ENCODE measurements around the gene LSS. TPM values are rescaled to one million over a fixed set of nuclear protein-coding genes. Genes with fewer than 3 reads are reported as not detected.

The LSS gene
- total RNA-seq, 1 donor from 2014 or later: 83.2 TPM

GRCh38 chr21:46180778-46181391, 47.7 kb downstream of the LSS start:
- H3K4me2 ChIP-seq (ENCODE audit: low read length): no peak overlapping the region
- no peak overlapping the region for H3K4me3 Mint-ChIP-seq (ENCODE audit: unreplicated experiment)
- no peak for DNase-seq (ENCODE audit: low read depth)
- no peaks in the 10 kb centered on the region for H3K4me1 ChIP-seq (ENCODE audit: insufficient read depth, low read length)
- TF ChIP-seq EZH2 (IDR thresholded peaks at IDR 0.05; ENCODE audit: insufficient read depth, low read length): no peak
- TF ChIP-seq, protein P1, sequence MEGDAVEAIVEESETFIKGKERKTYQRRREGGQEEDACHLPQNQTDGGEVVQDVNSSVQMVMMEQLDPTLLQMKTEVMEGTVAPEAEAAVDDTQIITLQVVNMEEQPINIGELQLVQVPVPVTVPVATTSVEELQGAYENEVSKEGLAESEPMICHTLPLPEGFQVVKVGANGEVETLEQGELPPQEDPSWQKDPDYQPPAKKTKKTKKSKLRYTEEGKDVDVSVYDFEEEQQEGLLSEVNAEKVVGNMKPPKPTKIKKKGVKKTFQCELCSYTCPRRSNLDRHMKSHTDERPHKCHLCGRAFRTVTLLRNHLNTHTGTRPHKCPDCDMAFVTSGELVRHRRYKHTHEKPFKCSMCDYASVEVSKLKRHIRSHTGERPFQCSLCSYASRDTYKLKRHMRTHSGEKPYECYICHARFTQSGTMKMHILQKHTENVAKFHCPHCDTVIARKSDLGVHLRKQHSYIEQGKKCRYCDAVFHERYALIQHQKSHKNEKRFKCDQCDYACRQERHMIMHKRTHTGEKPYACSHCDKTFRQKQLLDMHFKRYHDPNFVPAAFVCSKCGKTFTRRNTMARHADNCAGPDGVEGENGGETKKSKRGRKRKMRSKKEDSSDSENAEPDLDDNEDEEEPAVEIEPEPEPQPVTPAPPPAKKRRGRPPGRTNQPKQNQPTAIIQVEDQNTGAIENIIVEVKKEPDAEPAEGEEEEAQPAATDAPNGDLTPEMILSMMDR (IDR thresholded peaks at IDR 0.05; ENCODE audit: insufficient read depth, low read depth, low read length): no peak
- peaks cover 5% of the 10 kb centered on the region for H3K9me3 Mint-ChIP-seq (ENCODE audit: unreplicated experiment)
- no peak overlapping the region for H2AFZ ChIP-seq (ENCODE audit: low read depth, low read length)
- H3K9me3 ChIP-seq (ENCODE audit: insufficient read depth, low read depth, low read length): no peaks in the 10 kb centered on the region
- no peaks in the 10 kb centered on the region for H3K27me3 Mint-ChIP-seq (ENCODE audit: low read depth, unreplicated experiment)
- peaks cover 4% of the 10 kb centered on the region for H3K36me3 Mint-ChIP-seq (ENCODE audit: low read depth, unreplicated experiment)
- no peaks in the 10 kb centered on the region for H3K79me2 ChIP-seq (ENCODE audit: insufficient read depth, low read length)
- H3K27ac ChIP-seq (ENCODE audit: low read depth, low read length): no peak overlapping the region
- H3K27me3 ChIP-seq (ENCODE audit: insufficient read depth, low read length): no peaks in the 10 kb centered on the region
- H3K27ac Mint-ChIP-seq (ENCODE audit: unreplicated experiment): no peak overlapping the region
- H4K20me1 ChIP-seq (ENCODE audit: insufficient read depth, low read length): no peaks in the 10 kb centered on the region
- no peaks in the 10 kb centered on the region for H3K36me3 ChIP-seq (ENCODE audit: insufficient read depth, low read length)
- H3K9ac ChIP-seq (ENCODE audit: low read length): no peak overlapping the region
- H3K4me3 ChIP-seq (ENCODE audit: insufficient read depth, low read depth, low read length): no peak overlapping the region
- peaks cover 2% of the 10 kb centered on the region for H3K4me1 Mint-ChIP-seq (ENCODE audit: low read depth, unreplicated experiment)
- FAIRE-seq: no peak

DNA sequence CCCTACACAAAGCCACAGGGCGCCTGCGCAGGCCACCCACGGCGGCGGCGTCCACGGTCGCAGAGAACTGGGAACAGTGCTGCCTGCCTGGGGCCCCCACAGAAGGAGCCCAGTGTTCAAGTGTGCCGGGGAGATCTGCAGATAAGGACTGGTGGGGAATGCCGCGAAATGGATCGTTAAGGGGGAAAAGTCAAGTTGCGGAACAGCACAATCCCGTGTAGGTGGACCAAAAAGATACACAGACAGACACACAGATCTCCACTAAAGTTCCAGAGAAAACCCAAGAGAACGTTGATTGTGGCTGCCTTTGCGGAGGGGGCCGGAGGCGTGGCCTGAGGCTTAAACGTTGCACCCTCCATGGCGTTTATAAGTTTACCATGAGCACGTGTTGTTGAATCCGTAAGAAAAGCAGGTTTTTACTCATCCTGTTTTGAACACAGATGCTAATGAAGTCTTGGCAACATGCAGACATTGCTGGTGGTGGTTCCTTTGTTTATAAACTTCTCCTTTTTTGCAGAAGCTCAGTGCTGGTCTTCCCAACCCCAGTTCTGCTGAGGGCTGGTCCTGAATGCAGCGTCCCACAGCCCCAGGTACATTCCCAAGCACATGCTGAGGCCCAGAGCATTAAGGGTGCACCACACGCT, 48.4 kb downstream of the LSS start:
- Histone ChIP-seq H3K4me3 (ENCODE audit: insufficient read depth, low read depth, low read length) (no peak overlapping the region), H4K20me1 (ENCODE audit: insufficient read depth, low read length) (peaks cover 3% of the 10 kb centered on the region), H2AFZ (ENCODE audit: low read depth, low read length) (no peak overlapping the region), H3K9ac (ENCODE audit: low read length) (no peak overlapping the region), H3K79me2 (ENCODE audit: insufficient read depth, low read length) (no peaks in the 10 kb centered on the region), H3K9me3 (ENCODE audit: insufficient read depth, low read depth, low read length) (no peaks in the 10 kb centered on the region), H3K4me2 (ENCODE audit: low read length) (no peak overlapping the region), H3K36me3 (ENCODE audit: insufficient read depth, low read length) (no peaks in the 10 kb centered on the region), H3K4me1 (ENCODE audit: insufficient read depth, low read length) (no peaks in the 10 kb centered on the region), H3K27ac (ENCODE audit: low read depth, low read length) (no peak overlapping the region), H3K27me3 (ENCODE audit: insufficient read depth, low read length) (no peaks in the 10 kb centered on the region)
- FAIRE-seq: no peak
- Mint-ChIP-seq H3K36me3 (ENCODE audit: low read depth, unreplicated experiment) (peaks cover 4% of the 10 kb centered on the region), H3K9me3 (ENCODE audit: unreplicated experiment) (peaks cover 10% of the 10 kb centered on the region), H3K4me1 (ENCODE audit: low read depth, unreplicated experiment) (peaks cover 2% of the 10 kb centered on the region), H3K27ac (ENCODE audit: unreplicated experiment) (no peak overlapping the region), H3K4me3 (ENCODE audit: unreplicated experiment) (no peak overlapping the region), H3K27me3 (ENCODE audit: low read depth, unreplicated experiment) (no peaks in the 10 kb centered on the region)
- DNase-seq (ENCODE audit: low read depth): no peak
- no peak for TF ChIP-seq EZH2 (IDR thresholded peaks at IDR 0.05; ENCODE audit: insufficient read depth, low read length)
- TF ChIP-seq, protein P1 (IDR thresholded peaks at IDR 0.05; ENCODE audit: insufficient read depth, low read depth, low read length): no peak

DNA sequence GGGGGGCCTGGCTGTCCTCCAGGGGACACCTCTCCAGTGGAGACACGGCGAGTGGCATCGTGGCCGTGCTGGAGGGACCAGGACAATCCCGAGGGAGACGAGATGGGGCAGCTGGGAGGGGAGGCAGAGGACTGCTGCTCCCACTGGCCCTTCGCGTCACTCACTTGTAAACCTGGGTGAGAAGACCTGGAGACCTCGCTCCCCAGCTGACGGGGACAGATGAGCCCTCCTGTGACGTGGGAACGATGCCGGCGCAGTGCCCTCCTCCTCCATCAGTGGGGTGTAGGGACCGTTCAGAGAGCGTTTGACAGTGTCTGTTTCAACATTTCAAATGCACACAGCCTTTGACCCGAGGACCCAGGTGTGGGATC, 48.9 kb downstream of the LSS start:
- peaks cover 2% of the 10 kb centered on the region for H3K4me1 Mint-ChIP-seq (ENCODE audit: low read depth, unreplicated experiment)
- no peaks in the 10 kb centered on the region for H3K79me2 ChIP-seq (ENCODE audit: insufficient read depth, low read length)
- peaks cover 3% of the 10 kb centered on the region for H4K20me1 ChIP-seq (ENCODE audit: insufficient read depth, low read length)
- H3K9me3 ChIP-seq (ENCODE audit: insufficient read depth, low read depth, low read length): no peaks in the 10 kb centered on the region
- DNase-seq (ENCODE audit: low read depth) (no peak), FAIRE-seq (no peak)
- H3K36me3 Mint-ChIP-seq (ENCODE audit: low read depth, unreplicated experiment): peaks cover 7% of the 10 kb centered on the region
- no peaks in the 10 kb centered on the region for H3K36me3 ChIP-seq (ENCODE audit: insufficient read depth, low read length)
- no peak overlapping the region for H3K27ac ChIP-seq (ENCODE audit: low read depth, low read length)
- no peak overlapping the region for H3K27ac Mint-ChIP-seq (ENCODE audit: unreplicated experiment)
- no peaks in the 10 kb centered on the region for H3K27me3 Mint-ChIP-seq (ENCODE audit: low read depth, unreplicated experiment)
- peaks cover 13% of the 10 kb centered on the region for H3K9me3 Mint-ChIP-seq (ENCODE audit: unreplicated experiment)
- H3K4me1 ChIP-seq (ENCODE audit: insufficient read depth, low read length): no peaks in the 10 kb centered on the region
- no peak overlapping the region for H2AFZ ChIP-seq (ENCODE audit: low read depth, low read length)
- no peak overlapping the region for H3K4me3 ChIP-seq (ENCODE audit: insufficient read depth, low read depth, low read length)
- H3K9ac ChIP-seq (ENCODE audit: low read length): no peak overlapping the region
- no peak overlapping the region for H3K4me2 ChIP-seq (ENCODE audit: low read length)
- H3K27me3 ChIP-seq (ENCODE audit: insufficient read depth, low read length): no peaks in the 10 kb centered on the region
- TF ChIP-seq, protein P1 (IDR thresholded peaks at IDR 0.05; ENCODE audit: insufficient read depth, low read depth, low read length): no peak
- no peak for TF ChIP-seq EZH2 (IDR thresholded peaks at IDR 0.05; ENCODE audit: insufficient read depth, low read length)
- no peak overlapping the region for H3K4me3 Mint-ChIP-seq (ENCODE audit: unreplicated experiment)

Measured in astrocyte (in vitro differentiated cells and primary cell).